ENCODE data around the gene CHST8. TPM values are rescaled to one million over a fixed set of nuclear protein-coding genes. Genes with fewer than 3 reads are reported as not detected.

CHST8 gene
- total RNA-seq: under 0.01 and 0.11 TPM in 2 replicates

DNA sequence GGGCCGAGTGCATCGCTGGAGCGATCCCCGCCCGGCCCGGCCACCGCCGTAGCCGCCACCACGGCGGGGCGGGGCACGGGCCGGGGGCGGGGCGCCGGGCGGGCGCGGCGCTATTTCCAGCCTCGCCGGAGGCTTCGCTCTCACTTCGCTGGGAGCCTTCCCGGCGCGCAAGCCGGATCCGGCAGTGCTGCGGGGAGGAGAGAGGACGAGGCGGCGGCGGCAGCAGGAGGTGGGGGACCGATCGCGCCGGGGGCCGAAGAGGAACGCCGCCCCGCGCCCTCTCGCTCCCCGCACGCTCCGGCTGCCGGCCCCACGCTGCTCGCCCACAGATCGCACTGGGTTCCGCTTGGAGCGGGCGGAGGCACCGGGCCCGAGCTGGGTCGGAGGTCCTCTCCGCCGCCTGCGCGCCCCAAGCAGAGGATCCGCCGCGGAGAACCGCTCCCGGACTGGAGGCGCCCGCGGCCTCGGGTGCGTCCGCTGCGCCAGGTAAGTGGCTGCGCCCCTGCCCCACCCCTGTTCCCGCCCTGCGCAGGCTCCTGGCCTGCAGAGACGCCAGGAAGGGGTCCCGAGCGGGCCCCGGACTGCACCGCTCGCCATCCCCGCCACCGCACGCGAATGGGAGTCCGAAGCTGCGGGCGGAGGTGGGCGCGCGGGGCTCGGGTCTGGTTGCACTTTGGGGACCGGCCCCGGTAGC is at the start of gene CHST8:
CHST8 (plus strand) TSS at position 143 of the 694 bp plus-strand sequence. CDS start 67,309 bp downstream, outside the sequence.

DNA sequence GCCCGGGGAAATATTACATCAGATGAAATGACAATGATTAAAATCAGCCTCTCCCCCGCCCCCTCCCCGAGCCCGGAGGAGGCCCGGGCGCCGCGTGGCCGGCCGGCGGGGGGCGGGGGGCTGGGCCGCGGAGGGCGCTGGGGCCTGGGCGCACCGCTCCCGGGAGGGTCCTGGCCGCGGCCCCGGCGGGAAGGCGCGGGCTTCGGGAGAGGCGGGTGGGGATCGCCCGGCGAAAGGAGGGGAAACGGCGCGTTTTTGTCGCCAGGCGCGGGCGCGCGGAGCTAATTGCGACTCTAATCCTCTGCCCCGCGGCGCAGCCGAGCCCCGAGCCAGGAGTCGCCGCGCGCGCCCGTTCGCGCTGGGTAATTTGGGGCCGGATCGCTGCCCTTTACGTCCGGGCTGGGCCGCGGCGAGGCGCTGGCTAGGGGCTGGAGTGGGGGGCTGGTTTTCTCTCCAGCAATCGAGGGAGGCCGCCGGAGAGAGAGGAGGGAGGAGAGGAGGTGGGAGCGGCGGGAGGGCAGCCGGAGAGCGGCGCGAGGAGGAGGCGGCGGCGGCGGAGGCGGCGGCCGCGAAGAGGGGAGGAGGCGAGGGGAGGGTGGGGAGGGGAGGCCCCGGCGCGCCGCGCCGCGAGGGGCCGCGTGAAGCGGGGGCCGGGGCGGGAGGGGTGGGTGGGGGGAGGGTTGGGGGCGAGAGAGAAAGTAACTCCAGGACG is 174.6 kb downstream of the CHST8 start, which contains the start of gene KCTD15:
KCTD15 (plus strand) TSS at position 707 of the 712 bp plus-strand sequence. CDS start 3,585 bp downstream, outside the sequence.

Other genes with a start within 250 kb of the CHST8 start
- 27.3 and 34.0 TPM in 2 replicates for gene CEBPG, start 248.2 kb upstream of the CHST8 start, total RNA-seq
- gene PEPD, start 100.2 kb upstream of the CHST8 start, total RNA-seq: 75.2 and 80.2 TPM in 2 replicates
- gene KCTD15, start 174.9 kb downstream of the CHST8 start, total RNA-seq: 17.7 and 56.6 TPM in 2 replicates